Liver (tissue), 9 donors: Measurements from ENCODE around the gene FAM89B. TPM values are rescaled to one million over a fixed set of nuclear protein-coding genes. Genes with fewer than 3 reads are reported as not detected.
A peak's percentile ranks its signal among the peaks of the same experiment; 100 is the strongest.

Source experiments
- DNase-seq: peaks from one replicate; pipeline ENCODE4 v3.0.0-alpha.2; 2017; ENCODE audit warnings: low spot score
- H3K27ac ChIP-seq, 2 donors: one replicate each; pipeline ENCODE4 v1.7.0; 2013; ENCODE audit warnings: inconsistent platforms in 2 of 2, low read length in 2 of 2, control low read depth in 1 of 2, low read depth in 1 of 2, mild to moderate bottlenecking in 1 of 2
- H3K27me3 ChIP-seq, 4 donors: one replicate each; pipeline versions ENCODE4 v1.6.1 to v1.7.0; 2013; ENCODE audit warnings: low read length in 3 of 4, inconsistent platforms in 1 of 4, mild to moderate bottlenecking in 1 of 4, moderate library complexity in 1 of 4; ENCODE audit not compliant: control insufficient read depth in 4 of 4, insufficient read depth in 4 of 4
- H3K36me3 ChIP-seq, 4 donors: one replicate each; pipeline versions ENCODE4 v1.6.1 to v1.7.0; 2013; ENCODE audit warnings: low read length in 3 of 4, mild to moderate bottlenecking in 3 of 4, low read depth in 1 of 4, moderate library complexity in 1 of 4; ENCODE audit not compliant: control insufficient read depth in 4 of 4, insufficient read depth in 3 of 4
- H3K4me1 ChIP-seq, 4 donors: one replicate each; pipeline versions ENCODE4 v1.6.1 to v1.7.0; 2013; ENCODE audit warnings: low read length in 3 of 4, mild to moderate bottlenecking in 3 of 4, moderate library complexity in 1 of 4; ENCODE audit not compliant: control insufficient read depth in 4 of 4, insufficient read depth in 4 of 4
- H3K4me3 ChIP-seq, 3 donors: one replicate each; pipeline versions ENCODE4 v1.6.1 to v1.7.0; 2013; ENCODE audit warnings: low read length in 3 of 3, control low read depth in 1 of 3, low read depth in 1 of 3, mild to moderate bottlenecking in 1 of 3
- H3K9ac ChIP-seq, 2 donors: one replicate each; pipeline ENCODE4 v1.7.0; 2013; ENCODE audit warnings: low read length in 2 of 2, mild to moderate bottlenecking in 2 of 2, moderate library complexity in 2 of 2, control low read depth in 1 of 2, low read depth in 1 of 2
- H3K9me3 ChIP-seq, 4 donors: one replicate each; pipeline versions ENCODE4 v1.6.1 to v1.7.0; 2013; ENCODE audit warnings: low read length in 3 of 4; ENCODE audit not compliant: control insufficient read depth in 4 of 4
- ATF3 ChIP-seq: IDR thresholded peaks from 2 replicates; pipeline ENCODE4 v1.6.1; 2016; ENCODE audit warnings: antibody characterized with exemption
- CTCF ChIP-seq: fragments of 150-350 bp; IDR thresholded peaks from 2 replicates; pipeline ENCODE4 v1.5.1; 2017; ENCODE audit warnings: improper control_type of control experiment, low read depth, low read length; ENCODE audit not compliant: missing input control
- EGR1 ChIP-seq, 2 donors: IDR thresholded peaks; 2 replicates each; pipeline ENCODE4 v1.6.1; 2016 to 2018; ENCODE audit warnings: antibody characterized with exemption in 2 of 2, low read depth in 2 of 2
- FOXA1 ChIP-seq: IDR thresholded peaks from 2 replicates; pipeline ENCODE4 v1.6.1; 2016; ENCODE audit warnings: antibody characterized with exemption
- FOXA2 ChIP-seq: IDR thresholded peaks from 2 replicates; pipeline ENCODE4 v1.6.1; 2016; ENCODE audit warnings: antibody characterized with exemption
- GABPA ChIP-seq, 2 donors: IDR thresholded peaks in 1 of 2; conservative IDR thresholded peaks in 1 of 2; 2 replicates each; pipeline ENCODE4 v1.6.1; 2016; ENCODE audit warnings: antibody characterized with exemption in 2 of 2, mild to moderate bottlenecking in 1 of 2, moderate library complexity in 1 of 2
- HNF4G ChIP-seq: IDR thresholded peaks from 2 replicates; pipeline ENCODE4 v1.6.1; 2016; ENCODE audit warnings: antibody characterized with exemption
- JUND ChIP-seq, 2 donors: IDR thresholded peaks; 2 replicates each; pipeline ENCODE4 v1.6.1; 2016; ENCODE audit warnings: antibody characterized with exemption in 2 of 2
- MAX ChIP-seq: IDR thresholded peaks from 2 replicates; pipeline ENCODE4 v1.6.1; 2016; ENCODE audit warnings: antibody characterized with exemption
- NR2F2 ChIP-seq: IDR thresholded peaks from 2 replicates; pipeline ENCODE4 v1.6.1; 2016; ENCODE audit warnings: antibody characterized with exemption
- RAD21 ChIP-seq, 2 donors: IDR thresholded peaks; 2 replicates each; pipeline ENCODE4 v1.6.1; 2016; ENCODE audit warnings: antibody characterized with exemption in 2 of 2, mild to moderate bottlenecking in 2 of 2
- SP1 ChIP-seq: IDR thresholded peaks from 2 replicates; pipeline ENCODE4 v1.6.1; 2018; ENCODE audit warnings: antibody characterized with exemption, mild to moderate bottlenecking
- TAF1 ChIP-seq: conservative IDR thresholded peaks from 2 replicates; pipeline ENCODE4 v1.6.1; 2016; ENCODE audit warnings: antibody characterized with exemption, mild to moderate bottlenecking
- YY1 ChIP-seq: IDR thresholded peaks from 2 replicates; pipeline ENCODE4 v1.6.1; 2016; ENCODE audit warnings: antibody characterized with exemption, mild to moderate bottlenecking
- ZBTB33 ChIP-seq: IDR thresholded peaks from 2 replicates; pipeline ENCODE4 v1.6.1; 2016; ENCODE audit warnings: antibody characterized with exemption
- WGBS: extraction: QIAGEN DNeasy Blood & Tissue Kit; methylation state at CpG from one replicate; pipeline ENCODE4 v1.1.7; 2013; 5-methylcytosine and 5-hydroxymethylcytosine counted together
- polyA plus RNA-seq, 2 donors: library from polyadenylated mRNA; stranded (reverse) in 1 of 2; unstranded in 1 of 2; fragments of 200-250 nt in 1 of 2; fragments of >200 nt in 1 of 2; fragmentation: Nextera tagmentation in 1 of 2; extraction: Ambion mirVana in 1 of 2; gene quantifications; one replicate each; pipeline versions ENCODE4 v1.2.1 to v1.2.3, GENCODE V29; 2013 to 2015
- total RNA-seq, 2 donors: library from RNA; depleted of rRNA; stranded (reverse); fragments of >200 nt; gene quantifications; one replicate each; pipeline ENCODE4 v1.2.3, GENCODE V29; 2014
- donor health status: healthy.
- donor health status: healthy.
- donor health status: healthy.
- donor health status: healthy.
- donor health status: healthy.

The FAM89B gene
- total and polyA plus RNA-seq, 4 donors: 4.7 to 16.7 (median 9.5) TPM

DNA sequence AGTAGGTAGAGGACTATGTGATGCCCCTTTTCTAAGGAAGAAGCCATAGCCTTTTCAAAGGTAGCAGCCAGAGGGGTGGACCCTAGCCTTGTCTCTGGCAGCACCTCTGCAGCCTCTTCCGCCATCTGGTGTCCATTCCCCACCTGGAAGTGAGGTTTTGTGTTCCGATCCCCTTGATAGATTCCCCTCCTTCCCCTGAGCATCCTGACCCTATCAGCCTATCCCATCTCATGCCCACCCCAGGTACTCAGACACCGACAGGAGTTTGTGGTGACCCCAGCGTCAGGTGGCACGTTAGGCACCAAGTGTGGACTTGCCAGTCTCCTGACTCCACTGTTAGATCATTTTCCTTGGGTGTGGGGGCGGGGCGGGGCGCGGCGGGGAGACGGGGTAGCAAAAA is 398 bp upstream of the FAM89B start:
- DNase-seq: no peak
- peaks cover 22 to 68% (median 57%) of the 10 kb centered on the region in 4 donors for H3K4me1 ChIP-seq
- TF ChIP-seq GABPA (IDR thresholded peaks at IDR 0.05 in 1 of 2, conservative IDR thresholded peaks at IDR 0.05 in 1 of 2) (no peak), RAD21 (IDR thresholded peaks at IDR 0.05) (peak; percentile 49 to 60), MAX (no peak)
- peak overlapping the region in 1 of 3 donors; percentile 83 for H3K4me3 ChIP-seq
- no peaks in the 10 kb centered on the region for H3K27me3 ChIP-seq
- H3K9me3 ChIP-seq: no peaks in the 10 kb centered on the region
- H3K27ac ChIP-seq: peak overlapping the region; percentile 36 to 40
- H3K9ac ChIP-seq: no peak overlapping the region
- H3K36me3 ChIP-seq: peaks cover 0 to 4% (median 1%) of the 10 kb centered on the region in 4 donors
- 12% methylated on average over 11 of the region's 11 CpGs for WGBS

GRCh38 chr11:65573391-65574079 is 1.2 kb downstream of the FAM89B start:
- WGBS: 38% methylated on average over 22 of the region's 22 CpGs
- Histone ChIP-seq H3K4me3 (peak overlapping the region in 2 of 3 donors; percentile 57 to 83), H3K27me3 (no peaks in the 10 kb centered on the region), H3K36me3 (no peaks in the 10 kb centered on the region), H3K4me1 (peaks cover 24 to 71% (median 57%) of the 10 kb centered on the region in 4 donors), H3K27ac (peak overlapping the region; percentile 57 to 77), H3K9ac (no peak overlapping the region), H3K9me3 (no peaks in the 10 kb centered on the region)
- no peak for DNase-seq
- TF ChIP-seq CTCF: no peak
- TF ChIP-seq YY1: no peak
- no peak for TF ChIP-seq MAX
- no peak for TF ChIP-seq ATF3
- no peak for TF ChIP-seq TAF1
- no peak for TF ChIP-seq SP1
- TF ChIP-seq HNF4G: no peak
- TF ChIP-seq RAD21 (IDR thresholded peaks at IDR 0.05): no peak
- TF ChIP-seq ZBTB33: no peak

- peak overlapping the region in 1 of 2 donors; percentile 8 for H3K9ac ChIP-seq
- peak overlapping the region; percentile 77 to 88 for H3K27ac ChIP-seq
- no peaks in the 10 kb centered on the region for H3K9me3 ChIP-seq
- DNase-seq: peak; percentile 98
- under 1% methylated on average over 67 of the region's 67 CpGs for WGBS
- H3K27me3 ChIP-seq: no peaks in the 10 kb centered on the region
- peaks cover 22 to 66% (median 51%) of the 10 kb centered on the region in 4 donors for H3K4me1 ChIP-seq
- no peaks in the 10 kb centered on the region for H3K36me3 ChIP-seq
- H3K4me3 ChIP-seq: peak overlapping the region in 1 of 3 donors; percentile 66
- TF ChIP-seq HNF4G (no peak), FOXA1 (no peak), NR2F2 (peak; percentile 52), CTCF (peak; percentile 88), YY1 (no peak), JUND (IDR thresholded peaks at IDR 0.05) (no peak), EGR1 (IDR thresholded peaks at IDR 0.05; ENCODE audit: low read depth in 2 of 2) (peak in 1 of 2 donors; percentile 37), FOXA2 (no peak), GABPA (IDR thresholded peaks at IDR 0.05 in 1 of 2, conservative IDR thresholded peaks at IDR 0.05 in 1 of 2) (peak in 1 of 2 donors; percentile 71), ATF3 (no peak), ZBTB33 (no peak)
Observed at GRCh38 chr11:65574109-65574810, 1.9 kb downstream of the FAM89B start.
